ENCODE data around the gene KIZ.

KIZ gene

GRCh38 chr20:21105429-21106170 lies 20.3 kb upstream of the KIZ start:
- no peak for DNase-seq

- no peak for DNase-seq
These were observed 19.5 kb upstream of the KIZ start, which contains the start of gene LINC00237 for GRCh38 chr20:21106171-21107017. Gene LINC00237, minus strand, starts transcription at chr20:21106358.

- DNase-seq = no peak
These were observed 16.7 kb upstream of the KIZ start for GRCh38 chr20:21109144-21109543.

- DNase-seq = no peak
These were observed 15.1 kb upstream of the KIZ start for GRCh38 chr20:21110811-21111210.

- DNase-seq = no peak
These were observed 14.5 kb upstream of the KIZ start for GRCh38 chr20:21111416-21111815.

- no peak for DNase-seq
These were observed 12.2 kb upstream of the KIZ start for GRCh38 chr20:21113697-21114096.

- no peak for DNase-seq
These were observed 11.3 kb upstream of the KIZ start for GRCh38 chr20:21114584-21114983.

GRCh38 chr20:21117521-21117920 lies 8.4 kb upstream of the KIZ start:
- DNase-seq = no peak

- no peak for DNase-seq
These were observed 7.7 kb upstream of the KIZ start for GRCh38 chr20:21118138-21118537.

- no peak for DNase-seq
These were observed 7.1 kb upstream of the KIZ start for GRCh38 chr20:21118782-21119181.

GRCh38 chr20:21124190-21124589 lies 1.7 kb upstream of the KIZ start:
- DNase-seq = no peak

- no peak for DNase-seq
These were observed 622 bp upstream of the KIZ start for GRCh38 chr20:21125072-21125848.

- no peak for DNase-seq
These were observed 644 bp downstream of the KIZ start for GRCh38 chr20:21126581-21126870.

GRCh38 chr20:21127201-21127981 lies 1.5 kb downstream of the KIZ start:
- no peak for DNase-seq

GRCh38 chr20:21129861-21130260 lies 4.0 kb downstream of the KIZ start:
- no peak for DNase-seq

GRCh38 chr20:21133404-21133803 lies 7.5 kb downstream of the KIZ start:
- no peak for DNase-seq

- no peak for DNase-seq
These were observed 8.2 kb downstream of the KIZ start for GRCh38 chr20:21133917-21134622.

- no peak for DNase-seq
These were observed 9.1 kb downstream of the KIZ start for GRCh38 chr20:21134883-21135493.

- no peak for DNase-seq
These were observed 10.3 kb downstream of the KIZ start for GRCh38 chr20:21136015-21136732.

GRCh38 chr20:21137078-21137477 lies 11.2 kb downstream of the KIZ start:
- no peak for DNase-seq
